Endothelial cell of umbilical vein (primary cell): ENCODE results near the gene MCM7. TPM values are rescaled to one million over a fixed set of nuclear protein-coding genes. Genes with fewer than 3 reads are reported as not detected.

Experiments used
- BruUV-seq: library from RNA; stranded (reverse); fragments of 400-500 nt; replicated peaks from 2 replicates; lab custom pipeline; 2021; lab: Mats Ljungman, UMichigan
- CTCF ChIA-PET: fragments of 300-600, 350-600 bp; sonication (Branson Sonifier 250); formaldehyde crosslinking; loops from one replicate; lab custom pipeline; 2021; ENCODE audit warnings: antibody characterized with exemption, inconsistent platforms; lab: Charles Lee
- POLR2A ChIA-PET: fragments of 300-600, 350-600 bp; sonication (Branson Sonifier 250); formaldehyde crosslinking; loops from one replicate; lab custom pipeline; 2021; ENCODE audit warnings: antibody characterized with exemption, inconsistent platforms; lab: Charles Lee
- DNase-seq: peaks from one replicate; pipeline ENCODE4 v3.0.0-alpha.2; 2011; ENCODE audit warnings: low read depth, low spot score
- FAIRE-seq: peaks from 2 replicates; lab custom pipeline; 2011; peaks lifted over from hg19 to GRCh38; lab: Jason Lieb, UNC
- H2AFZ ChIP-seq: 2 replicates; pipeline ENCODE4 v1.6.0; 2012; ENCODE audit warnings: low read depth, low read length, control low read depth, inconsistent platforms
- H3K27ac ChIP-seq: 2 replicates; pipeline ENCODE4 v1.5.1; 2011; ENCODE audit warnings: low read depth, mild to moderate bottlenecking, control low read depth, low read length, moderate library complexity; ENCODE audit not compliant: insufficient read depth
- H3K27me3 ChIP-seq, 2 experiments: 2 replicates each; pipeline versions ENCODE4 v1.6.0 to v1.6.1; 2011; ENCODE audit warnings: low read length in 2 of 2, mixed read lengths in 1 of 2; ENCODE audit not compliant: control insufficient read depth in 2 of 2, insufficient read depth in 2 of 2
- H3K36me3 ChIP-seq, 2 experiments: 2 replicates in 1 of 2; 3 replicates in 1 of 2; pipeline ENCODE4 v1.5.1; 2011; ENCODE audit warnings: low read length in 2 of 2, mild to moderate bottlenecking in 1 of 2, moderate library complexity in 1 of 2; ENCODE audit not compliant: control insufficient read depth in 2 of 2, insufficient read depth in 2 of 2; ENCODE audit errors: extremely low read depth in 1 of 2
- H3K4me1 ChIP-seq: 3 replicates; pipeline ENCODE4 v1.5.1; 2011; ENCODE audit warnings: mild to moderate bottlenecking, low read length; ENCODE audit not compliant: control insufficient read depth, insufficient read depth; ENCODE audit errors: extremely low read depth
- H3K4me2 ChIP-seq: 2 replicates; pipeline ENCODE4 v1.6.1; 2011; ENCODE audit warnings: low read length, control low read depth, mixed read lengths; ENCODE audit not compliant: insufficient read depth
- H3K4me3 ChIP-seq, 3 experiments: fragments of 200-600 bp in 1 of 3; sonication (generic), shearing (Covaris generic) in 1 of 3; replicated peaks in 1 of 3; 2 replicates each; pipeline ENCODE4 v1.5.1; 2011 to 2016; ENCODE audit warnings: control low read depth in 3 of 3, low read length in 3 of 3, mild to moderate bottlenecking in 2 of 3, inconsistent platforms in 1 of 3, low read depth in 1 of 3, moderate library complexity in 1 of 3; ENCODE audit not compliant: insufficient read depth in 1 of 3
- H3K79me2 ChIP-seq: 2 replicates; pipeline ENCODE4 v1.6.0; 2012; ENCODE audit warnings: low read length, inconsistent platforms; ENCODE audit not compliant: control insufficient read depth, insufficient read depth
- H3K9ac ChIP-seq: replicated peaks from 2 replicates; pipeline ENCODE3; 2011; ENCODE audit warnings: low read length, control low read depth; ENCODE audit not compliant: insufficient read depth; ENCODE audit errors: extremely low read depth
- H3K9me1 ChIP-seq: replicated peaks from 3 replicates; pipeline ENCODE4 v1.6.0; 2011; ENCODE audit warnings: mild to moderate bottlenecking, low read length; ENCODE audit not compliant: control insufficient read depth, insufficient read depth; ENCODE audit errors: extremely low read depth
- H3K9me3 ChIP-seq: replicated peaks from 2 replicates; pipeline ENCODE4 v1.5.1; 2012; ENCODE audit warnings: low read length, inconsistent platforms; ENCODE audit not compliant: control insufficient read depth, insufficient read depth
- H4K20me1 ChIP-seq: replicated peaks from 2 replicates; pipeline ENCODE3; 2011; ENCODE audit warnings: mild to moderate bottlenecking, low read length; ENCODE audit not compliant: control insufficient read depth, insufficient read depth; ENCODE audit errors: extremely low read depth
- CTCF ChIP-seq, 2 donors: IDR thresholded peaks; 1 replicate in 1 of 2; 2 replicates in 1 of 2; pipeline ENCODE4 v1.5.1; 2011; ENCODE audit warnings: low read length in 2 of 2, mild to moderate bottlenecking in 2 of 2, moderate library complexity in 2 of 2, control low read depth in 1 of 2, inconsistent platforms in 1 of 2, low read depth in 1 of 2; ENCODE audit not compliant: insufficient read depth in 1 of 2; ENCODE audit errors: extremely low read depth in 1 of 2
- EZH2 ChIP-seq: IDR thresholded peaks from 2 replicates; pipeline ENCODE4 v1.6.1; 2012; ENCODE audit warnings: borderline replicate concordance, low read depth, mild to moderate bottlenecking, moderate library complexity, low read length, inconsistent platforms; ENCODE audit not compliant: severe bottlenecking
- FOS ChIP-seq: IDR thresholded peaks from 2 replicates; pipeline ENCODE4 v1.6.1; 2011; ENCODE audit warnings: mild to moderate bottlenecking, low read length, moderate library complexity, borderline replicate concordance; ENCODE audit not compliant: insufficient read depth
- GATA2 ChIP-seq: IDR thresholded peaks from 2 replicates; pipeline ENCODE4 v1.7.0; 2011; ENCODE audit warnings: low read depth, mild to moderate bottlenecking, moderate library complexity, mixed read lengths, low read length; ENCODE audit not compliant: insufficient read length, insufficient read depth
- JUN ChIP-seq: IDR thresholded peaks from 2 replicates; pipeline ENCODE4 v1.6.1; 2011; ENCODE audit warnings: borderline replicate concordance, low read depth; ENCODE audit not compliant: insufficient read length, insufficient read depth
- MAX ChIP-seq: IDR thresholded peaks from 2 replicates; pipeline ENCODE4 v1.6.1; 2011; ENCODE audit not compliant: insufficient read depth, insufficient read length
- MYC ChIP-seq: IDR thresholded peaks from one replicate; pipeline ENCODE4 v1.6.1; 2011; ENCODE audit warnings: mild to moderate bottlenecking, low read depth, low read length
- POLR2A ChIP-seq: IDR thresholded peaks from 2 replicates; pipeline ENCODE4 v1.6.1; 2012; ENCODE audit warnings: low read depth, mild to moderate bottlenecking, control low read depth, low read length
- POLR2AphosphoS5 ChIP-seq: IDR thresholded peaks from 2 replicates; pipeline ENCODE4 v1.6.1; 2012; ENCODE audit warnings: low read depth, mild to moderate bottlenecking, control low read depth, low read length, moderate library complexity; ENCODE audit not compliant: insufficient read depth
- dilution Hi-C: fragments of 300-500 bp; cut with MboI; formaldehyde crosslinking; loops from one replicate; pipeline ENCODE4 v1.15.0; 2019; ENCODE audit warnings: low sequenced_read_pairs; ENCODE audit not compliant: extremely low pct_ligation_motif_present
- intact Hi-C: fragments of 100-400 bp; cut with micrococcal nuclease; formaldehyde crosslinking; loops from one replicate; pipeline ENCODE4 v1.10.0; 2022
- polyA plus RNA-seq, 4 experiments: library from polyadenylated mRNA; depleted of rRNA in 3 of 4; stranded (reverse) in 3 of 4; unstranded in 1 of 4; fragments of >200 nt; gene quantifications; 2 replicates each; pipeline versions ENCODE4 v1.2.1 to v1.2.3, GENCODE V29; 2011 to 2012; ENCODE audit warnings: missing spikeins in 1 of 4
- total RNA-seq: library from RNA; stranded (reverse); gene quantifications from 2 replicates; pipeline ENCODE4 v1.2.3, GENCODE V29; 2021

The MCM7 gene
- total and polyA plus RNA-seq, 2 donors (not counting 3 experiments of a cell fraction or from before 2014, with no cell fraction given) = 156 to 187 TPM

- POLR2A ChIA-PET = interaction anchor here (1.0 kb wide), 1 partner anchor 9 kb away, joined by 3 read pairs; no protein-coding TSS in a partner anchor
- H4K20me1 ChIP-seq = no peaks in the 10 kb centered on the region
- no peak overlapping the region for H3K27ac ChIP-seq
- H3K36me3 ChIP-seq = peaks cover 34 to 39% of the 10 kb centered on the region in 2 experiments
- no peak for FAIRE-seq
- intact Hi-C loops (no loop called here), dilution Hi-C loops (no loop called here)
- H2AFZ ChIP-seq = no peak overlapping the region
- H3K4me2 ChIP-seq = peak overlapping the region; percentile 94
- H3K9ac ChIP-seq = peak overlapping the region; percentile 92
- DNase-seq = no peak
- peaks cover 44% of the 10 kb centered on the region for H3K79me2 ChIP-seq
- H3K9me1 ChIP-seq = no peaks in the 10 kb centered on the region
- CTCF ChIA-PET = interaction anchor here (1.1 to 1.3 kb wide), 2 partner anchors 17 to 32 kb away, joined by 3 to 5 read pairs; no protein-coding TSS in a partner anchor
- H3K4me3 ChIP-seq = peak overlapping the region in 2 of 3 experiments; percentile 75 to 96
- TF ChIP-seq MAX (no peak), FOS (no peak), POLR2AphosphoS5 (no peak), MYC (no peak), JUN (no peak), CTCF (IDR thresholded peaks at IDR 0.05; ENCODE audit: extremely low read depth in 1 of 2, insufficient read depth in 1 of 2, low read depth in 1 of 2, low read length in 2 of 2) (no peak), EZH2 (no peak), GATA2 (no peak), POLR2A (no peak)
- peaks cover 18% of the 10 kb centered on the region for H3K4me1 ChIP-seq
- no peaks in the 10 kb centered on the region for H3K9me3 ChIP-seq
- no peaks in the 10 kb centered on the region for H3K27me3 ChIP-seq
- TSS peak; percentile 25 for BruUV-seq
These were observed 2.3 kb downstream of the MCM7 start for GRCh38 chr7:100098913-100099312.
